Left forelimb (tissue), 1 donor: Measurements from ENCODE around the gene GLIS1.

Experiments
- DNase-seq: peaks from one replicate; pipeline ENCODE4 v3.0.0-alpha.2; 2018; ENCODE audit warnings: low spot score

The GLIS1 gene

DNA sequence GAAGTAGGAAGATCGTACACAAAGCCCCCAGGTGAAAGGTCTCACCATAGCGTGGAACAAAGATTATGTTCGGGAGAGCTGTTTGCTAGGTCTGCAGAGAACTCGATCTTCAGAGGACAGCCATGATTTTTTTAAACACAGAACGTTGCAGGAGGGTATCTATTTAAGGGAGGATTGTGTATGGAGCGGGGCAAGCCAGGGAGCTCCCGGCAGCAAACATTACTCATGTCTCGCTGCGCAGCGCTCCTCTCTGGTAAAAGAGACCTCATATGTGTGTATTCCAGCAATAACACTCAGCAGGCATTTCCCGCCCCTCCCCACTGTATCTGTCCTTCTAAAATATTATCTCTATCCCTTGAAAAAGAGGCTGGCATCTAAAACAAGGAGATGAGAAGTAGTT is 2.7 kb downstream of the GLIS1 start:
- DNase-seq = no peak

DNA sequence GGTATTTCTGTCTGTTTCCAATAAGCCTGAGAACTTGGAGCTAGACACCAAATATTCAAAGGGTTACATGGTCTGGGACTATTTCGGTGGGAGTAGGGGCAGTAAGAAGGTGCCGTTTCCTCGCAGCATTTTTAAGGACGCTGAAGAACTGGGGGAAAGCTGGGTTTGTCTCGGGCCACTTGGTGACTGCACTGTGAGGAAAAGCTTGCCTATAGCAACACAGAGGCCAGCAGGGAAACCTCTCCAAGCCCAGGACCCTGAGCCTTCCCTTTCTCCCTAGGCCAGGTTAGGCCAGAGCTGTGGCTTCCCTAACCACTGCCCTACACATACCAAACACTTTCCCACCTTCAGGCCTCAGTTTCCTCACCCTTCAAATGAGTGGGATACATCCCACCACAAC is 3.3 kb downstream of the GLIS1 start:
- no peak for DNase-seq

DNA sequence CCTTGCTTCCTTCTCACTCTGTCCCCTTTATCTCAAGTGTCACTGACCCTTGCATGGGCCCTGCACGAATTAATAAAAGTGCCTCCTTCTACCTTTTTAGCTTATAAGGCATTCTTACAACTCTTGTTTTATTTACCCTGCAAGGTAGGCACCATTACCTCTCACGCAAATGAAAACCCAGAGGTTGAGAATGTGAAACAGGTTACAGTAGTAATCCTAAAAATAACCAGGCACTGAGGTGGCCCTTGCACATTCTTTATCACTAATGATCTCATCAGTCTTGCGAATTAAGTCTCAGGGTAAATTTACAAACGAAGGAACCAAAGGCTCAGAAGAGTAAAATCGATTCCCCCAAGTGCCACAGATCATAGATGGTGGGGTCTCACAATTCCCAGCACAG is 3.7 kb downstream of the GLIS1 start:
- DNase-seq = no peak

DNA sequence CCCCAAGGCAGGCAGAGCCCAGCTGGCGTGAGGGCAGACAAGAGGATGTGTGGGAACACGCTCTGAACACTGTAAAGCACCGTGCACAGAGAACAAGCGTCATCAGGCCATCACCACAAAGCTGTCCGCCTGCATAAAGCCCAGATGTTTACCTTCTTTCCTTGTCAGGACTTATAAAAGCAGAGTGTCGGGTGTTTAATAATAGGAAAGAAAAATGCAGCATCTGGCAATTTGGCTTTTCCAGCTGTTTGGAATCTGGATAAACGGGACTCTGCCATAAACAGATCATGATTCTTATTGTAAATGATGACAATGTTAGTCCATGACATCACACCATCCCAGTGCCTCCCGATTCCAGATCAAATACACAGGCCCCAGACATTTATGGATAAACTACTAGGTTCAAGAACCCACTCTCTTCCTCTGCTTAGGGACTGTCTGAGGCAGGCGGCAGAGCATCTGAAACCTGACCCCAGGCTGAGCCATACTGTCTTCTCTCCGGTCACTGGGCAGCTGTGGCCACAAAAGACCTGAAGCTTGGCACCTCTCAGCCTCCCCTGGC is 4.2 kb downstream of the GLIS1 start:
- no peak for DNase-seq

DNA sequence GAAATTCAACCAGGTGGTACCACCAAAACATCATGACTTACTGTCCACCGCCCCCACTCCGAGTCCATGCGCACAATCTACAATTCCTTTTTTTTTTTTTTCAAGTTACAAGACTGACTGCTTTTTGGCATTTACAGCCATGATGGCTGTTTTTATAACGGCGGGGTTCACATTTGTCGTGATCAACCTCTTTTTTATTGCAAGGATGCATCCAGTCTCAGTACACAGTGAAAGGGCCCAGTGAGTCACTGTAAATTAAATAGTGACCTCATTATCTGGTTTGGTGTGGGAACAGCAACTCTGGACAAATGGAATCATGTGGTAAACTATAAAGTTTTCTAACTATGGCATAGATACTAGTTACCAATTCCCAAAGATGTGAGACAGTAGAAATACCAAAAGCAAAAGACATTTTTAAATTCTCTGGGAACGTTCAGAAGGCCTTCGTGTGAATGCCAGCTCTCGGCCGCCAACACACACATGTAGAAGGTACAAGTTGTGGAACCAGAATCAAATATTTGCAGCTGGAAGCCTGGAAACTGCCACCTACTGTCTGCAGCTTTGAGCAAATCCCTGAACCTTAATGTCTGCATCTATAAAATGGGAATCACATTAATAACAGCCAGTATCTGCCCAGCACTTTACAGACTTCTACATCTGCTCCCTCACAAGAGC is 4.9 kb downstream of the GLIS1 start:
- DNase-seq = no peak

DNA sequence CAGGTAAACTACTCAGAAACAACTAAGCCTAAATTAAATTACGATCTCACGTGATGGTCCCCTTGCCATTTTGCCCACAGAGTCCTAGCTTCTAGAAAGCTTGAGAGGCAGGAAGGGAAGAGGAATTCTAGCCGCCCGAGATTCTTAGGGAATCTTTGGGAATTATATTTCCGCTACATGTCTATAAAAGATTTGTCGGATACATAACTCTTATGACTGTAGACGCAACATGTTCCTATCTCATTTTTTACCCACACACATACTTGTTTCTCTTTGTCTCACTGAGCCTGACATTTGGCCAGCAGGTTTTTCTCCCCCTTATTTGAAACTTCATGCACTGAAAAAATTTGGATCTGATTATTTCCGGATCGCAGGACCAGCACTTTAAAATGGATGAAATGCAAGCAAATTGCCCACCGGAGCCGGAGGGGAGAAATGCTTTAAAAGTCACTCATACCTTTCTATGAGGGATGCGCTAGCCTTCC is 5.5 kb downstream of the GLIS1 start:
- no peak for DNase-seq

DNA sequence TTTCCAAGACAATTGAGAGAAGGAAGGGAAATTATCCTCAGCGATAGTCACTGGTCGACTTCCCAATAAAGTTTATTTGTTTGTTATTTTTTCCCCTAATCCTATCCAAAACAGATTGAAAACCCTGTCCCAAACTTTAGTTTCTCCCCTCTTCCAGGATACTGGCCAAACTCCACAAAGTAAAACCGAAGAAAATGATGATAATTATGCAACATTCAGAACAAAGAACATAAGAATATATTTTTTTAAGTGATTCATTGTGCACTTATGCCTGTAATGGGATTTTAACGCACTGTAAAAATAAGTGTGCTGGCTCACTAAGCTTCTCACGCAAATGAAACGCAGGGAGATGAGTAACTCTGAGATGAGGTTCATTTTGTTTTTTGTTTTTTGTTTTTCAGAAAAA is 6.0 kb downstream of the GLIS1 start:
- no peak for DNase-seq

DNA sequence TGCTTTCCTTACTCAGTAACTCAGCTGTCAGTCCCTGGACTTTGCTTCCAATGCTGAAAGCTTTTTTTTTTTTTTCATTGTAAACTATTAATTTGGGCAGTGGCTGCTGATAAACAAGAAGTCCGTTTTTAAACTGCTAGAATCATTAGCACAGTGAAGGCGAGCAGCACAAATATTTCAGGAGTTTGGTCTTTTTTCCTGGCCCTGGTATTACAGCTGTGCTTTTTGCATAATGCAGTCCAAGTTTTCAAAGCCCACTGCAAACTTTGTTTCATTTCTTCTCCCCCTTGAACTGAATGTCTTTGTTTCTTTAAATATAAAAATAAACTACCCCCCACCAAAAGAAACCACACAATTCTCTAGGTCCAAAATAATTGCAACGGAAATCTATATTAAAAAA is 6.6 kb downstream of the GLIS1 start:
- no peak for DNase-seq

DNA sequence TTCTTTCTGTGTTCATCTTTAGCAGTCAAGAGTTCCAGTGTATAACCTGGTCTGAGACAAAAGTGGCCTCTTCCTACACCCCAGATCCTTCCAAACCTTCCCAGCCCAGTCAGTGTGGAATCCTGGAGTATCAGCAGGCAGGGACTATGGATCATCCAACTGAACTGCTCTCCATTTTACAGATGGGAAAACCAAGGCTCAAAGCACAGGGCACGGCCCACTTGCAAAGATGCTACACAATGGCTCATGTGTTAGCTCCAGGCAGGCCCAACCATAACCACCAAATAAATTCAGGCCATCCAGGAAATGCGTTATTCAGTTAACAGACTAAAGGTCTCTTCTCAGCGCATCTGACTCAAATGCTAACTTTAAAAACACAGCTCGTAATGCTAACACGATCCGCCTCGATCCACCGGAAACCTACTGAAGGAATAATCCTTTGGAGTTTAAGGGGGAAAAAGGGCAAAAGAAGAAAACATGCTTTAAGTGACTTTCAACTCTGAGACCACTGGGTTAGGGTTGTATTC is 7.1 kb downstream of the GLIS1 start:
- no peak for DNase-seq

DNA sequence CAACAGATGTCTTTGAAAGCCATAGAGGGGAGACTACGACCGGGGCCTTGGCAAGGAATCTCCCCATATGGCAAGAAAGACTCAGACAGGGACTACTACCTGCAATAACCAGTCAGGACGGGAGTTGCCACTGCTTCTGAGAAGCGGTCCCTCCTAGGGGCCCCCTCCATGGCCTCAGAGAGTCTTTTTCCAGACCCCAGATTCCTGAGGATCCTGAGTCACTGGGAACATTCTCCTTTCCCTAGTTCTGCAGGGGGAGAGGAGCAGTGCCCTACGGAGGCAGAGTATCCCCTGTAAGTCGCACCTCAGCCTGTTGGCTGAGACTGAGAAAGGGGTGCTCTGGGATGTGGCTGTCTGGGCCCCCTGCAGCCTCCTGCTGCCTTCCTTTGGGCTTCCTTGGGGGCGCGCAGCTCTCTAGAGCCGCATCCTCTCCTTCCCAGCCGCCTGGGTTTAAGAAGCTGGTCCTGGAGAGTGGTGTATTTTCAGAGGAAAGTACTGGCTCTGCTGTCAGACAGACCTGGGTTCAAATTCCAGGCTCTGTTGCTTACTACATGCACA is 7.8 kb downstream of the GLIS1 start:
- no peak for DNase-seq

DNA sequence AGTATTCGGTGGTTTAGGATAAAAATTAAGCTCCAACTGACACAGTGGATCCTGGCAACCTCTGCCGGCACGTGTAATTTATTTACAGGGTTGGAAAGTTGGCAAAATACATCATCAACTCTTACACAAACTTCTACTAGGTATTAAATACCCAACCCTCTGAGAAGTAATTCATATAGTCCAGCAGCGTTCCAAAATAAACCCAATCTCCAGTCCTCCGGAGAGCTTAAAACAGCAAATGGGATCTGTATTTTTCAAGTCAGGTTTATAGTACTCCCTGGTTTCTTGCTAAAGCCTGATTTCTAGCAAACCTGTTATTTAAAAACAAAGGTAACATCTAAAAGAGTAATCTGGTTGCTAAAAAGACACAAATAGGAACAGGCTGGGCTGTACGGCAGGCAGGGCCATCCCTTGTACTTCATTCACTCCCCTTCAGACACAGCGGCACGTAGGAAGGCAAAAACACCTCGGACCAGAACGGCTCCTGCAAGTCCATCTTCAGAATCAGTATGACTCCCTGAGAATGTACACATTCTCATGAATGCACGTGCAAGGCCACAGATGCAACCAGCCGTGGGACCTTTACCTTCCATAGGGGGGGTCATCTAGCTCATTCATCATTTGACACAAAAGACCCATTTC is 8.6 kb downstream of the GLIS1 start:
- no peak for DNase-seq

DNA sequence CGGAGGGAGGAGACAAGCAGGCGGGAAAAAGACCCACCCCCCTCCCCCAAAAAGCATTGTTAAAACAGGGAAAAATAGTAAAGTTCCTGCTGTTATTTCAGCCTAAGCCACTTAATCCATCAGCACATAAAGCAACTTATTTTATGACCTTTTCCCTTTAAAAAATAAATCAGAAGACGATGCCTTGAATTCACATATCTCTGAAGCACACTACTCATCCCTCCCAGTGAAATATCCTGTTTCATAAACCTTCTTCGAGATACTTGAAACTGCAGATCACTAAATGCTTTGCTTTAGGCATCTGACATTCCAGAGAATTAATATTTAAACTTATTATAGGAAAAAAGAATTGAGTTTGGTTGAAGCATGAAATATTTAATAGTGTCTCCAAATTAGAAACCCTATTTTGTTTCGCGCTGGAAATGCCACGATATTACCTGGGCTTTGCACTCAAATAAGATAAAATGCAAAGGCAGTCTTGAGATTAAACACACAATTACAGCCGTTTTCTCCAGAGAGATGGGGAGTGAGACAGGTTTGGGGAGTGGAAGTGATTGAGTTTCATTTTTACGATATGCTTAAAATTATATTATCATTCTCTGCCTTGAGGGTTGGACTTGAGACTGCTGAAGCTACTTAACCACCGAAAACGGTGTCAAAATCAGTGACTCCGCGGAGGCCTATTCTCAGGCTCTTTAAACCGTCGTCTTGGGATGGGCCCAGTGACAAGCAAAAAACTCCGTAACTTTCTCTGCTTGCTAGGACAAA is 9.3 kb downstream of the GLIS1 start:
- DNase-seq = no peak

DNA sequence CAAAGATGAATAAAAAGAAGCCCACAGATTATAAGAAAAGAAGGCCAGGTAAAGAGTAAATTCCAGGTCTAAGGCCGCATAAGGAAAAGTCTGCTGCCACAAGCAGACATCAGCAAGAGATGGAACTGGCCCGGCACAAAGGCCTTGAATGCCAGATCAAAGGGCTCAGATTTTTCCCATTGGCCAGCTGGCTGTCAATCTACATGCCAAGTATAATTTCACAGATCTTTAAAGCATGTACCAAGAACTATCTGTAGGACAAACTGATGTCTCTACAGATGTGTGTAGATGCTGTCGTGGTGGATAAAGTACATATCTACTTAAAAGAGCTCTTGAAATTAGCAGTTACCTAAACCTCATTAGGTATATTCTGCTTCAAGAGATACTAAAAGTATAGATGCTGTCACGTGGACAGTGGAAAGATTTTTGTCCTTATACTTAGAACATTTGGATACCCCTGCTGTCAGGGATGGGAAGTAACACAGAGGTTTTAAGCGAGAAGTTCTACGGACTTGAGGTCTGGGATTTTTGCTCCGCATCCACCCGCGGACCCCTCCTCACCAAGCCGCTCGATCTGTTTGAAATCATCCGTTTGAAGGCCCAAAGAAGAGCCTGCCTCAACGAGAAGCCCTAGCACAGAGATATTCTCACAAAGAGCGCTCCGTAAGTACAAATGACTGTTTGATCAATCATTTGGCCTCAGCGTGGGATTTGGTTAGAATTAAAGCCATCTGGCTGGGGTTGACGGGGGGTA is 10.1 kb downstream of the GLIS1 start:
- no peak for DNase-seq

DNA sequence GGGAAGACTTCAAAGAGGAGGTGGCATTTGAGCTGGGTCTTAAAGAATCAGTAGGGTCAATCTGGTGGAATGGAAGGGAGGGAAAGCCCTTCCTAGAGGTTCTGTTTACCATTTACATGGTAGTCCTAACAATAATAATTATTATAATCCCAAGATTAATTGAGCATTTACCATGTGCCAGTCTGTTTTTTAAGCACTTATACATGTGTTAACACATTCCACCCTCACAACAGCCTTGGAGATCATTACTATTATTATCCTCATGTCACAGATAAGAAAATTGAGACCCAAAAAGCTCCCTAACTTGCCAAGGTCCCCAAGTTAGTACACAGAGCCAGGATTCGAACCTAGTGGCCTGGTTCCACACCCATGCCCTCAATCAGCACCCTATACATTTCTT is 10.8 kb downstream of the GLIS1 start:
- no peak for DNase-seq

DNA sequence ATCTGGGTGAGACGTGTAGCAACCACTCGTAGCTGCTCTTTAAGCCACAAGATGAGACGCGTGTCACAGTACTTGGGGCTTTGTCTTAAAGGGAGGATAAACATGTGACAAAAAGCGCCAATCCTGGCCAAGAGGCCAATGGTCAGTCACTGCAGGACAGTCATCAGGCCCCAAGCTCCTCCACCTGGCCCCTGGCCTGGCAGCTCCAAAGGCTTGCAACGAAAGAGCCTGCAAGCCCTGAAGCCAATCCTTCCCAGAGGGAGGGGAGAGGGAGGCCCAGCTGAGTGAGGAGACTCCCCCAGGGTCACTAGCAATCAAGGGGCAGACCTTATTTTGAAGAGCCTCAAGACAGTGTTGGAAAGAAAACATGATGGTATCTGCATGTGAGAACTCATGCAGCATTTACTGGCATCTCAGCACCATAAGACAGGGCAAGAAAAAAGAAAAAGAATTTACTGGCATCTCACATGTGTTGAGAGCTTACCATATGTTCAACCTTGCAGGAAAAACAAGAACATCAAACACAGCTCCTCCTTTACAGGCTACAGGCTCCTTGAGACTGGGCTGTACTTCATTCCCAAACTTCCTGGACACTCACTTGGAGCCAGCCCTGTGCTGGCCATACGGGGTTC is 11.4 kb downstream of the GLIS1 start:
- no peak for DNase-seq

DNA sequence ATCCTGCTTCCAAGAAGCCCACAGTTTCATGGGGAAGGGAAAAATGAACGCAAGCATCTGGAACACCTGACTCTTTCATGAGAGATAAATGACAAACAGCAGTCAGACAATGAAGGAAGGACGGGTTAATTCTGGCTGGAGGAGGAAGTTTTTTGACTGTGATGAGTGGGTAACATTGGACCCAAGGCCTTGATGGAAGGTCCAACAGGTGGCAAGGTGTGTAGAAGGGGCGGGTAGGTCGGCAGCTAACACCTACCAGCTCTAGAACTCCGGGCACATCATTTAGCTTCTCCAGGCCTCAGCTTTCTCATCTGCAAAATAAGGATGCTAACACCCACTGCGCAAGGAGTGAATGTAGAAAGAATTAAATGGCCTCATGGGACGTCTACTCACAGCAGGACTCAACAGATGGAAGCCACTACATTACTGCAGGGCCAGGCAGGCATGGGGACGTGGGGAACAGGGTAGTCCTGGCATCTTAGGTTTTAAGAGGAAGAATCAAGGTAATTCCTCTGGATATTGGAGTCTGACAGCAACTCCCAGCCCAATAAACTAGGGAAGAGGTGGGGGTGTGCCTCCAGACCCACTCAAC is 12.9 kb downstream of the GLIS1 start:
- DNase-seq = no peak

DNA sequence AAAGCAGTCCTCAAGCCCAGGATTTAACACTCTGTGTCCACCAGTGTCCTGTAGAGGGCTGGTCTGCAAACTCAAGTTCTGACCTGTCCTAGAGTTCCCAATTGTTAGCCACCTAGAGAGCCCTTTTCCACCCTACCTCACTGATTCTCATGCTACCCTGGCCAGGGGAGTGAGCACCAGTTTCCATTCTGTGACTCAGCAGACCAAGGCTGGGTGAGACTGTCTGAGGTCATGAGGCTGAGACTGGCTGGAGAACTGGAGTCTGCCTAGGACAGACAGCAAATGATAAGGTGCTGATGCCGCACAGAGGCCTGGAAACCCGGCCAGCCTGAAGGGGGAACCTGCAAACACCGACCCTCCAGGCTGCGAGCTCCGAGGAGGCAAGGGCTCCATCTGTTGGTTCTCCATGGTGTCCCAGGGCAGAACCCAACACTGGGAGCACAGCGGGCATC is 13.7 kb downstream of the GLIS1 start:
- DNase-seq = no peak

DNA sequence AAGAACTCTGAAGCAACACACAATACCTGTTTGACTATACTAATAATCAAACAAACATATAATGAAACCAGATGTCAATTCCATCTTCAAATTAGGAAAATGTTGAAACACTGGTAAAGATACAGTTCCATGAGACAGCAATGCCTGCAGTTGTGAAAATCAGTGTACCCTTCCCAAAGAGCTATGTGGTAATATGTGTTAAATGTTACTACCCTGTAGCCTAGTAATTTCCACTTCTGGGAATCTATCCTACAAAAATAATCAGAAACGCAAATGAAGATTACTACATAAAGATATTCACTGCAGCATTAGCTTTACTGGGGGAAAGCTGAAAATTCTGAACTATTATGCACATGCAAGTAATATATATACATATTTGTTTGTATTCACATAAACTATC is 16.9 kb downstream of the GLIS1 start:
- DNase-seq = no peak

DNA sequence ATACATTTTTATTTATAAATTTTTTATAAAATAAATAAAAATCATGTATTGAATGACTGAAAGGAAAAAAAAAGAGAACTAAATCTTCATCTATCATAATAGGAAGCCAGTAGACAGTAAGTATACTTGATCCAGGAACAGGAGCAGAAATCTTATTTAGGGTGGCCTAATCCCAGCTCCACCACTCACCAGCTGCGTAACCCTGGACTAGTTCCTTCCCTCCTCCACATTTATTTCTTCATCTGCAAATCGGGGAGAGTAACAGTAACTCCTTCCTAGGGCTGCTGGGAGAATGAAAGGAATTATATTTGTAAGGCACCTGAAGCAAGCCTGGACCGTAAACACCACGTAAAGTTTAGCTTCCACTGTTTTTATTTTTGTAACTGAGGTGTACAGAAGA is 17.9 kb downstream of the GLIS1 start:
- DNase-seq = no peak

DNA sequence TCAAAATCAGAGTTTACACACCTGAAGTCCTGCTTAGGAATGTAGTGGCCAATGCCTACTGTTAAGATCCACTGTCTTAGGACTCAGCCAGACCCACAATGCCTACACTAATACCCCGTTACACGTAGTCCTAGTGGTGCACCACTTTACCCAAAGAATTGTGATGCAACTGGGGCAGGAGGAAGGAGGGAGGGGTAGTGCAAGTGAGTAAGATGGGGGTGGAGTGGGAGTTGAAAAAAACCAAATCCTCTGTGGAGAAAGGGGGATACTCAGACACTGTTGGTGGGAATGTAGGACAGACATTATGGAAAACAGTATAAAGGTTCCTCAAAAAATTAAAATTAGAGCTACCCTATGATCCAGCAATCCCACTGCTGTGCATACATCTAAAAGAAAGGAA is 19.5 kb downstream of the GLIS1 start:
- DNase-seq = no peak

DNA sequence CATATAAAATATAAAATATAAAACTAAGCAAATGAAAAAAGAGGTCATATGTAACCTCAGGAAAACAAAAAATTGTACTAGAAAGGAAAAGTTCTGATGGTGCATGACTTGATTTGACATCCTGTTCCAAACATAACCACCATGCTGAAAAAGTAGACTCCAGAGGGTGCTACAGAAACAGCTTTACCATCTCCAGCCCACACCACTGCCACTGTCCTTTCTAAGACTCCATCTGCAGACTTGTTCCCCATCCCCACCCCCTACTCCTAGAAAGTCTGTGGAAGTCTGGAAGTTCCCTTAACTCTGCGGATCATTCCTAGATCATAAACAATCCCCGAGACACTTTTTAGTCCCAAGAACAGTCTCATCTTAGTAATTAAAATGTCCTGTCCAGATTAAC is 20.5 kb downstream of the GLIS1 start:
- DNase-seq = no peak
